ENCODE results near the gene MYBPC2. TPM values are rescaled to one million over a fixed set of nuclear protein-coding genes. Genes with fewer than 3 reads are reported as not detected.
"Not testable (repeated sequence)": the region's sequence is repeated elsewhere in the genome, so short reads cannot be mapped to it uniquely, and the experiment has no call there.

MYBPC2 gene
- total RNA-seq, 1 donor from 2014 or later, result 0.77 TPM

DNA sequence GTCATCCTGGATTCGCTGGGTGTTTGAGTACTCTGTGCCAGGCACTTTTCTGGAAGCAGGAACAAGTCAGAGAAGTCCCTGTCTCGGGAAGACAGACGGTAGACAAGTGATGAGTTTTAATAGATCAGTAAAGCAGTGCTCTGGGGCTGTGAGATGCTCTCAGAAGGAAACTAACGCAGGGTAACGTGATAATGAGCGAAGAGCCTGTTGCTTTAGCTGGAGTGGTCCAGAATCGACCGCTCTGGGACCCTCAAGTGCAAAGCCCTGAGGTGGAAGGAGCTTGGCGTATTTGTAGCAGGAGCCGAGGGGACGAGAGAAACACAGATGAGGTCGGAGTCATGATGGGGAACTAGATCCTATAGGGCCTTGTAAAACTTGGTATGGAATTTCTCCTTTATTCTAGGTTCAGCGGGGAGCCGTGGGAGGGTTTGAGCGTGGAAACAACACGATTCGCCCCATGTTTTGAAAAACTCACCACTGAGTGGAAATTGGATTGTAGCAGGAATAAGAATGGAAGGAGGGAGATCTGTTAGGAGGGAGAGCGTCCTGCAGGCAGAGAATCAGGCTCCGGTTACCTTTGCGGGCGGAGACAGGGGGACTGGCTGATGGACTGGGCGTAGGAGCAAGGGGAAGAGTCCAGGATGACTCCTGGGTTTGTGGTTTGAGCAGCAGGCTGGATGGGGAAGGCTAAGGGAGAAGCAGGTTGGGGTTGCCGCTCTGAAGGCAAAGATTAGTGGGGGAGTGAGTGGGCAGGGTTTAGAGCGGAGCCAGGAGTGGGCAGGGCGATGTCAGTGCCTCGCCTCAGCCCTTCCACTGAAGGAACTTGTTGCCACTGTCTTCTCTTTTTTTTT, 47.8 kb upstream of the MYBPC2 start:
- H3K4me3 ChIP-seq, result peak overlapping the region; percentile 59
- H3K4me3 Mint-ChIP-seq, result peak overlapping the region; percentile 91
- H3K27me3 Mint-ChIP-seq (ENCODE audit: insufficient read depth, low read depth), result peaks cover 21% of the 10 kb centered on the region
- H3K27ac Mint-ChIP-seq, result peak overlapping the region; percentile 33
- peak overlapping the region; percentile 88 for H3K4me2 ChIP-seq
- no peak overlapping the region for H3K27ac ChIP-seq
- peaks cover 21% of the 10 kb centered on the region for H4K20me1 ChIP-seq (ENCODE audit: low read depth)
- H3K79me2 ChIP-seq (ENCODE audit: low read depth), result peaks cover 55% of the 10 kb centered on the region
- H3K36me3 Mint-ChIP-seq, result peaks cover 24% of the 10 kb centered on the region
- no peaks in the 10 kb centered on the region for H3K9me3 ChIP-seq (ENCODE audit: low read depth)
- no peak overlapping the region for H2AFZ ChIP-seq (replicated peaks)
- no peaks in the 10 kb centered on the region for H3K4me1 ChIP-seq
- peak overlapping the region; percentile 62 for H3K9ac ChIP-seq
- peaks cover 3% of the 10 kb centered on the region for H3K36me3 ChIP-seq
- H3K4me1 Mint-ChIP-seq, result peaks cover 20% of the 10 kb centered on the region
- H3F3A ChIP-seq (ENCODE audit: low read depth), result peaks cover 14% of the 10 kb centered on the region
- no peaks in the 10 kb centered on the region for H3K9me3 Mint-ChIP-seq
- no peaks in the 10 kb centered on the region for H3K27me3 ChIP-seq
- peak; percentile 46 for DNase-seq (ENCODE audit: low spot score)
- TF ChIP-seq EZH2 (IDR thresholded peaks at IDR 0.05) (no peak), CTCF (IDR thresholded peaks at IDR 0.05) (no peak), EZH2phosphoT487 (IDR thresholded peaks at IDR 0.05) (no peak)

GRCh38 chr19:50387176-50387867, 45.4 kb upstream of the MYBPC2 start:
- TF ChIP-seq EZH2 (IDR thresholded peaks at IDR 0.05) (no peak), CTCF (IDR thresholded peaks at IDR 0.05) (no peak), EZH2phosphoT487 (IDR thresholded peaks at IDR 0.05) (no peak)
- Histone ChIP-seq H3K27me3 (no peaks in the 10 kb centered on the region), H3K36me3 (peaks cover 3% of the 10 kb centered on the region), H3K9me3 (ENCODE audit: low read depth) (no peaks in the 10 kb centered on the region), H3K79me2 (ENCODE audit: low read depth) (peaks cover 69% of the 10 kb centered on the region), H3K9ac (no peak overlapping the region), H2AFZ (replicated peaks) (no peak overlapping the region), H3F3A (ENCODE audit: low read depth) (peaks cover 12% of the 10 kb centered on the region), H4K20me1 (ENCODE audit: low read depth) (peaks cover 21% of the 10 kb centered on the region), H3K4me2 (no peak overlapping the region), H3K27ac (no peak overlapping the region), H3K4me3 (no peak overlapping the region), H3K4me1 (no peaks in the 10 kb centered on the region)
- peaks cover 32% of the 10 kb centered on the region for H3K36me3 Mint-ChIP-seq
- peaks cover 10% of the 10 kb centered on the region for H3K9me3 Mint-ChIP-seq
- peaks cover 20% of the 10 kb centered on the region for H3K4me1 Mint-ChIP-seq
- peak overlapping the region; percentile 9 for H3K4me3 Mint-ChIP-seq
- no peak overlapping the region for H3K27ac Mint-ChIP-seq
- no peak for DNase-seq (ENCODE audit: low spot score)
- H3K27me3 Mint-ChIP-seq (ENCODE audit: insufficient read depth, low read depth), result peaks cover 22% of the 10 kb centered on the region

- peaks cover 36% of the 10 kb centered on the region for H3K36me3 Mint-ChIP-seq
- H3K27me3 ChIP-seq, result no peaks in the 10 kb centered on the region
- TF ChIP-seq EZH2 (IDR thresholded peaks at IDR 0.05), result no peak
- no peak for TF ChIP-seq EZH2phosphoT487 (IDR thresholded peaks at IDR 0.05)
- no peak for TF ChIP-seq CTCF (IDR thresholded peaks at IDR 0.05)
Observed at GRCh38 chr19:50387868-50388245, 44.8 kb upstream of the MYBPC2 start.

DNA sequence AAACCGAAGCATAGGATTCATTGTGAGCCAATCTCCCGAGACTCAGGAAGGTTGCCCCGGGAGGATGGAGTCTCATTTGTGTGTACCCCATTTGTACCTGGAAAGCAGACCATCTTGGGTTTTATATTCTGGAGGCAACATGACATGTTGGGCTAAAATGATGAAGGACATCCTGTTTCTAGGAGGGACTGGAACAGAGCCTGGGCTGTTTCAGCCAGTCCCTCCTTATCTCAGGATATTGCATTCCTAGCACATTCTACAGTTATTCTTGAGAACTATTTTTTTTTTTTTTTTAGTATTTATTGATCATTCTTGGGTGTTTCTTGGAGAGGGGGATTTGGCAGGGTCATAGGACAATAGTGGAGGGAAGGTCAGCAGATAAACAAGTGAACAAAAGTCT, 42.4 kb upstream of the MYBPC2 start:
- H3K4me1 Mint-ChIP-seq; H3K27ac Mint-ChIP-seq; H3K27me3 Mint-ChIP-seq (ENCODE audit: insufficient read depth, low read depth); H3K27me3 ChIP-seq; H2AFZ ChIP-seq (replicated peaks); H3K9me3 ChIP-seq (ENCODE audit: low read depth); DNase-seq (ENCODE audit: low spot score); H3K36me3 ChIP-seq; H3K4me1 ChIP-seq; H3F3A ChIP-seq (ENCODE audit: low read depth); H3K4me2 ChIP-seq; H3K27ac ChIP-seq; H3K4me3 ChIP-seq; H3K9ac ChIP-seq; H3K4me3 Mint-ChIP-seq: not testable (repeated sequence)
- Histone ChIP-seq H4K20me1 (ENCODE audit: low read depth) (peaks cover 13% of the 10 kb centered on the region), H3K79me2 (ENCODE audit: low read depth) (peaks cover 89% of the 10 kb centered on the region)
- H3K36me3 Mint-ChIP-seq, result peaks cover 49% of the 10 kb centered on the region
- peaks cover 19% of the 10 kb centered on the region for H3K9me3 Mint-ChIP-seq

More at GRCh38 chr19:50387868-50388245, 44.8 kb upstream of the MYBPC2 start:
- H3K9me3 Mint-ChIP-seq, result peaks cover 15% of the 10 kb centered on the region
- Histone ChIP-seq H3K36me3 (peaks cover 6% of the 10 kb centered on the region), H3K9me3 (ENCODE audit: low read depth) (no peaks in the 10 kb centered on the region), H3K27ac (no peak overlapping the region), H3K4me2 (no peak overlapping the region), H3K9ac (no peak overlapping the region), H3K4me3 (no peak overlapping the region), H2AFZ (replicated peaks) (no peak overlapping the region), H3K4me1 (no peaks in the 10 kb centered on the region), H3F3A (ENCODE audit: low read depth) (peaks cover 8% of the 10 kb centered on the region), H3K79me2 (ENCODE audit: low read depth) (peaks cover 74% of the 10 kb centered on the region), H4K20me1 (ENCODE audit: low read depth) (peaks cover 21% of the 10 kb centered on the region)
- peak overlapping the region; percentile 9 for H3K4me3 Mint-ChIP-seq
- no peak for DNase-seq (ENCODE audit: low spot score)
- H3K4me1 Mint-ChIP-seq, result peaks cover 20% of the 10 kb centered on the region
- peaks cover 22% of the 10 kb centered on the region for H3K27me3 Mint-ChIP-seq (ENCODE audit: insufficient read depth, low read depth)
- H3K27ac Mint-ChIP-seq, result no peak overlapping the region

- Mint-ChIP-seq H3K36me3 (peaks cover 49% of the 10 kb centered on the region), H3K9me3 (peaks cover 19% of the 10 kb centered on the region)
- H3K4me3 Mint-ChIP-seq; H3K27ac ChIP-seq; H4K20me1 ChIP-seq (ENCODE audit: low read depth); H3K27ac Mint-ChIP-seq; H3K9me3 ChIP-seq (ENCODE audit: low read depth); H2AFZ ChIP-seq (replicated peaks); H3F3A ChIP-seq (ENCODE audit: low read depth); H3K9ac ChIP-seq; H3K4me3 ChIP-seq; H3K27me3 ChIP-seq; H3K4me2 ChIP-seq; DNase-seq (ENCODE audit: low spot score); H3K4me1 Mint-ChIP-seq; H3K27me3 Mint-ChIP-seq (ENCODE audit: insufficient read depth, low read depth); H3K36me3 ChIP-seq; H3K4me1 ChIP-seq: not testable (repeated sequence)
- peaks cover 89% of the 10 kb centered on the region for H3K79me2 ChIP-seq (ENCODE audit: low read depth)
Observed at GRCh38 chr19:50390952-50391351, 41.7 kb upstream of the MYBPC2 start.

Measured in neural progenitor cell (in vitro differentiated cells).